Smooth muscle cell (in vitro differentiated cells): ENCODE data around the gene VOPP1. TPM values are rescaled to one million over a fixed set of nuclear protein-coding genes. Genes with fewer than 3 reads are reported as not detected.

Source experiments
- DNase-seq: peaks from one replicate; lab custom pipeline; 2025; ENCODE audit not compliant: unreplicated experiment; lab: John Stamatoyannopoulos, UW
- H2AFZ ChIP-seq: fragments of 200-600 bp; sonication (generic); 2 replicates; pipeline ENCODE4 v1.6.0; 2016; ENCODE audit warnings: antibody characterized with exemption, low read depth, mild to moderate bottlenecking
- H3F3A ChIP-seq: fragments of 200-600 bp; sonication (generic); 2 replicates; pipeline ENCODE4 v1.6.0; 2017; ENCODE audit warnings: antibody characterized with exemption, low read depth
- H3K27ac ChIP-seq: fragments of 200-600 bp; sonication (generic); 2 replicates; pipeline ENCODE4 v1.5.1; 2016; ENCODE audit warnings: low read depth, mild to moderate bottlenecking
- H3K27me3 ChIP-seq: fragments of 200-600 bp; sonication (generic); 2 replicates; pipeline ENCODE4 v1.6.1; 2016; ENCODE audit warnings: low read depth, mild to moderate bottlenecking
- H3K36me3 ChIP-seq: fragments of 200-600 bp; sonication (generic); 2 replicates; pipeline ENCODE4 v1.5.1; 2016; ENCODE audit warnings: low read depth
- H3K4me1 ChIP-seq: fragments of 200-600 bp; sonication (generic); 2 replicates; pipeline ENCODE4 v1.5.1; 2016; ENCODE audit warnings: low read depth
- H3K4me2 ChIP-seq: fragments of 200-600 bp; sonication (generic); 2 replicates; pipeline ENCODE4 v1.6.0; 2016; ENCODE audit warnings: mild to moderate bottlenecking
- H3K4me3 ChIP-seq: fragments of 200-600 bp; sonication (generic); 2 replicates; pipeline ENCODE4 v1.5.1; 2016; ENCODE audit warnings: mild to moderate bottlenecking
- H3K79me2 ChIP-seq: fragments of 200-600 bp; sonication (generic); 2 replicates; pipeline ENCODE4 v1.6.0; 2016; ENCODE audit warnings: low read depth, mild to moderate bottlenecking
- H3K9ac ChIP-seq: fragments of 200-600 bp; sonication (generic); 2 replicates; pipeline ENCODE4 v1.6.0; 2016; ENCODE audit warnings: low read depth
- H3K9me3 ChIP-seq: fragments of 200-600 bp; sonication (generic); replicated peaks from 2 replicates; pipeline ENCODE4 v1.5.1; 2016; ENCODE audit warnings: low read depth
- H4K20me1 ChIP-seq: fragments of 200-600 bp; sonication (generic); 2 replicates; pipeline ENCODE4 v1.6.0; 2016; ENCODE audit warnings: low read depth
- CTCF ChIP-seq: fragments of 200-600 bp; sonication (generic); IDR thresholded peaks from 2 replicates; pipeline ENCODE4 v1.5.1; 2017; ENCODE audit warnings: borderline replicate concordance, mild to moderate bottlenecking, antibody characterized with exemption; ENCODE audit not compliant: insufficient read depth, poor library complexity, severe bottlenecking
- WGBS: methylation state at CpG from one replicate; pipeline ENCODE4 v1.1.7; 2016; ENCODE audit warnings: low lambda C conversion rate; 5-methylcytosine and 5-hydroxymethylcytosine counted together
- polyA plus RNA-seq: library from polyadenylated mRNA; unstranded; fragments of >200 nt; fragmentation: Nextera tagmentation; extraction: Ambion mirVana; gene quantifications from 2 replicates; pipeline ENCODE4 v1.2.1, GENCODE V29; 2016
- total RNA-seq: library from RNA; depleted of rRNA; stranded (reverse); fragments of >200 nt; gene quantifications from 2 replicates; pipeline ENCODE4 v1.2.3, GENCODE V29; 2014

Gene VOPP1
- total and polyA plus RNA-seq, 2 experiments from 2014 or later: 18.3 to 26.6 TPM

- H3K36me3 ChIP-seq: no peaks in the 10 kb centered on the region
- no peak overlapping the region for H2AFZ ChIP-seq
- no peaks in the 10 kb centered on the region for H3K4me1 ChIP-seq
- no peak overlapping the region for H3K4me2 ChIP-seq
- H3K9ac ChIP-seq: no peak overlapping the region
- H3K9me3 ChIP-seq: no peaks in the 10 kb centered on the region
- H3K4me3 ChIP-seq: no peak overlapping the region
- no peaks in the 10 kb centered on the region for H3F3A ChIP-seq
- H3K27me3 ChIP-seq: no peaks in the 10 kb centered on the region
- 100% methylated on average over 1 of the region's 1 CpG for WGBS
- no peak overlapping the region for H3K27ac ChIP-seq
- TF ChIP-seq CTCF: no peak
- peaks cover 91% of the 10 kb centered on the region for H4K20me1 ChIP-seq
- DNase-seq: no peak
- H3K79me2 ChIP-seq: peaks cover 10% of the 10 kb centered on the region
Measured at GRCh38 chr7:55556031-55556430, 16.3 kb downstream of the VOPP1 start.

- H3K4me1 ChIP-seq: no peaks in the 10 kb centered on the region
- H4K20me1 ChIP-seq: peaks cover 91% of the 10 kb centered on the region
- H3K27ac ChIP-seq: no peak overlapping the region
- H3K9me3 ChIP-seq: no peaks in the 10 kb centered on the region
- H3K27me3 ChIP-seq: no peaks in the 10 kb centered on the region
- no peak overlapping the region for H3K9ac ChIP-seq
- H3F3A ChIP-seq: no peaks in the 10 kb centered on the region
- 63% methylated on average over 7 of the region's 7 CpGs for WGBS
- H3K4me3 ChIP-seq: no peak overlapping the region
- peaks cover 5% of the 10 kb centered on the region for H3K79me2 ChIP-seq
- H3K4me2 ChIP-seq: no peak overlapping the region
- no peak for DNase-seq
- no peak overlapping the region for H2AFZ ChIP-seq
- no peaks in the 10 kb centered on the region for H3K36me3 ChIP-seq
- TF ChIP-seq CTCF: no peak
Measured at GRCh38 chr7:55555160-55555559, 17.1 kb downstream of the VOPP1 start.

GRCh38 chr7:55554038-55554437, 18.3 kb downstream of the VOPP1 start:
- Histone ChIP-seq H4K20me1 (peaks cover 91% of the 10 kb centered on the region), H3K4me2 (no peak overlapping the region), H3K9ac (no peak overlapping the region), H3K27me3 (no peaks in the 10 kb centered on the region), H3F3A (no peaks in the 10 kb centered on the region), H3K4me1 (no peaks in the 10 kb centered on the region), H3K79me2 (no peaks in the 10 kb centered on the region), H3K9me3 (no peaks in the 10 kb centered on the region), H3K4me3 (no peak overlapping the region), H3K27ac (no peak overlapping the region), H3K36me3 (no peaks in the 10 kb centered on the region), H2AFZ (no peak overlapping the region)
- no peak for DNase-seq
- no peak for TF ChIP-seq CTCF
- 86% methylated on average over 1 of the region's 1 CpG for WGBS

- Histone ChIP-seq H3K27ac (peak overlapping the region; percentile 61), H3K79me2 (peaks cover 5% of the 10 kb centered on the region), H3K4me3 (no peak overlapping the region), H3K9ac (no peak overlapping the region), H3K4me2 (peak overlapping the region; percentile 32), H3K9me3 (no peaks in the 10 kb centered on the region), H2AFZ (no peak overlapping the region), H3K36me3 (no peaks in the 10 kb centered on the region), H3K4me1 (no peaks in the 10 kb centered on the region), H3K27me3 (no peaks in the 10 kb centered on the region), H4K20me1 (peaks cover 89% of the 10 kb centered on the region), H3F3A (no peaks in the 10 kb centered on the region)
- TF ChIP-seq CTCF: no peak
- DNase-seq: no peak
Measured at GRCh38 chr7:55553024-55553345, 19.3 kb downstream of the VOPP1 start.
